Neural cell (in vitro differentiated cells): ENCODE data around the gene NUP210L.

Experiments
- CTCF ChIP-seq: fragments of 450-650 bp; IDR thresholded peaks from 2 replicates; pipeline ENCODE4 v1.5.1; 2014; ENCODE audit warnings: antibody characterized with exemption, mild to moderate bottlenecking, moderate library complexity; ENCODE audit not compliant: poor library complexity, severe bottlenecking
- EP300 ChIP-seq: fragments of 450-650 bp; conservative IDR thresholded peaks from 2 replicates; pipeline ENCODE4 v1.6.1; 2014; ENCODE audit warnings: antibody characterized with exemption, mild to moderate bottlenecking, moderate library complexity; ENCODE audit not compliant: poor library complexity, severe bottlenecking
- EZH2 ChIP-seq: fragments of 200-600, 300-800 bp; shearing (Covaris generic), sonication (generic); IDR thresholded peaks from 2 replicates; pipeline ENCODE4 v1.6.1; 2014; ENCODE audit warnings: antibody characterized with exemption, low read length, borderline replicate concordance, mild to moderate bottlenecking; ENCODE audit not compliant: insufficient read depth, poor library complexity, severe bottlenecking
- MXI1 ChIP-seq: fragments of 450-650 bp; conservative IDR thresholded peaks from 2 replicates; pipeline ENCODE4 v1.6.1; 2014; ENCODE audit warnings: antibody characterized with exemption, mild to moderate bottlenecking; ENCODE audit not compliant: poor library complexity, severe bottlenecking
- POLR2AphosphoS5 ChIP-seq: IDR thresholded peaks from 2 replicates; pipeline ENCODE4 v1.6.1; 2012
- RAD21 ChIP-seq: fragments of 450-650 bp; conservative IDR thresholded peaks from 2 replicates; pipeline ENCODE4 v1.6.1; 2014; ENCODE audit warnings: antibody characterized with exemption, mild to moderate bottlenecking, moderate library complexity
- SMC3 ChIP-seq: fragments of 450-650 bp; conservative IDR thresholded peaks from 2 replicates; pipeline ENCODE4 v1.6.1; 2014; ENCODE audit warnings: antibody characterized with exemption, mild to moderate bottlenecking, moderate library complexity; ENCODE audit not compliant: poor library complexity
- TAF1 ChIP-seq: IDR thresholded peaks from 2 replicates; pipeline ENCODE4 v1.6.1; 2012; ENCODE audit warnings: low read depth
- TF ChIP-seq, protein P1 (sequence below): IDR thresholded peaks from 2 replicates; pipeline ENCODE4 v1.6.1; 2012; ENCODE audit warnings: borderline replicate concordance

DNA sequence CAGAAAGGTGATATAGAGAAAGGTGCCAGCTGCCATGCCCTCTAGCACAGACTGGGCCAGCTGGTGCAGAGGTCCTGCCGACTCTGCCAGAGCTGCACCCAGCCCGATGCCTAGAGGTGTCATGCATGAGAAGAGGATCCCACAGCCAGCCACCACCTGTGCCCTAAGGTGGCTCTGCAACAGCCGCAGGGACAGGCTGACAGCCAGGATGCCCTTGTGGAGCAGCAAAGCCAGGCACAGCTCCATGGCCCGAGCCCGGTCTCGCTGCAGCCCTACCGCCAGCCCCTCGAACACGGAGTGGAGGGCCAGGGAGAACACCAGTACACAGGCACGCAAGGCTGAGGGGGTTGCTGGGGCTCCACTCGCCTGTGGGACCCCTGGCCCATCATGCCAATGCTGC is 194.7 kb downstream of the NUP210L start:
- no peak for TF ChIP-seq EZH2
- TF ChIP-seq CTCF: no peak
- TF ChIP-seq POLR2AphosphoS5: no peak
- no peak for TF ChIP-seq TAF1
- TF ChIP-seq SMC3: no peak
- no peak for TF ChIP-seq EP300
- no peak for TF ChIP-seq RAD21
- TF ChIP-seq, protein P1, sequence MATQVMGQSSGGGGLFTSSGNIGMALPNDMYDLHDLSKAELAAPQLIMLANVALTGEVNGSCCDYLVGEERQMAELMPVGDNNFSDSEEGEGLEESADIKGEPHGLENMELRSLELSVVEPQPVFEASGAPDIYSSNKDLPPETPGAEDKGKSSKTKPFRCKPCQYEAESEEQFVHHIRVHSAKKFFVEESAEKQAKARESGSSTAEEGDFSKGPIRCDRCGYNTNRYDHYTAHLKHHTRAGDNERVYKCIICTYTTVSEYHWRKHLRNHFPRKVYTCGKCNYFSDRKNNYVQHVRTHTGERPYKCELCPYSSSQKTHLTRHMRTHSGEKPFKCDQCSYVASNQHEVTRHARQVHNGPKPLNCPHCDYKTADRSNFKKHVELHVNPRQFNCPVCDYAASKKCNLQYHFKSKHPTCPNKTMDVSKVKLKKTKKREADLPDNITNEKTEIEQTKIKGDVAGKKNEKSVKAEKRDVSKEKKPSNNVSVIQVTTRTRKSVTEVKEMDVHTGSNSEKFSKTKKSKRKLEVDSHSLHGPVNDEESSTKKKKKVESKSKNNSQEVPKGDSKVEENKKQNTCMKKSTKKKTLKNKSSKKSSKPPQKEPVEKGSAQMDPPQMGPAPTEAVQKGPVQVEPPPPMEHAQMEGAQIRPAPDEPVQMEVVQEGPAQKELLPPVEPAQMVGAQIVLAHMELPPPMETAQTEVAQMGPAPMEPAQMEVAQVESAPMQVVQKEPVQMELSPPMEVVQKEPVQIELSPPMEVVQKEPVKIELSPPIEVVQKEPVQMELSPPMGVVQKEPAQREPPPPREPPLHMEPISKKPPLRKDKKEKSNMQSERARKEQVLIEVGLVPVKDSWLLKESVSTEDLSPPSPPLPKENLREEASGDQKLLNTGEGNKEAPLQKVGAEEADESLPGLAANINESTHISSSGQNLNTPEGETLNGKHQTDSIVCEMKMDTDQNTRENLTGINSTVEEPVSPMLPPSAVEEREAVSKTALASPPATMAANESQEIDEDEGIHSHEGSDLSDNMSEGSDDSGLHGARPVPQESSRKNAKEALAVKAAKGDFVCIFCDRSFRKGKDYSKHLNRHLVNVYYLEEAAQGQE: no peak
- no peak for TF ChIP-seq MXI1
